Uterus (tissue), 4 donors: ENCODE measurements around the gene WDR59. TPM values are rescaled to one million over a fixed set of nuclear protein-coding genes. Genes with fewer than 3 reads are reported as not detected.

Experiments used
- DNase-seq, 2 donors: peaks; one replicate each; pipeline ENCODE4 v3.0.0-alpha.2; 2019 to 2020
- H3K27ac ChIP-seq, 2 donors: fragments of 200-600 bp; sonication (generic); 1 replicate in 1 of 2; 2 replicates in 1 of 2; pipeline ENCODE4 v1.5.1; 2016 to 2018
- H3K27me3 ChIP-seq, 2 donors: fragments of 200-600 bp; sonication (generic); one replicate each; pipeline ENCODE4 v1.5.1; 2018 to 2019; ENCODE audit warnings: control low read depth in 1 of 2
- H3K36me3 ChIP-seq, 2 donors: fragments of 200-600 bp; sonication (generic); one replicate each; pipeline ENCODE4 v1.5.1; 2019; ENCODE audit warnings: control low read depth in 1 of 2
- H3K4me1 ChIP-seq, 2 donors: fragments of 200-600 bp; sonication (generic); one replicate each; pipeline ENCODE4 v1.5.1; 2018 to 2019; ENCODE audit warnings: control low read depth in 1 of 2
- H3K4me3 ChIP-seq, 2 donors: fragments of 200-600 bp; sonication (generic); 1 replicate in 1 of 2; 2 replicates in 1 of 2; pipeline ENCODE4 v1.5.1; 2018 to 2019; ENCODE audit warnings: mild to moderate bottlenecking in 1 of 2
- H3K9me3 ChIP-seq, 2 donors: fragments of 200-600 bp; sonication (generic); one replicate each; pipeline ENCODE4 v1.5.1; 2019; ENCODE audit warnings: control low read depth in 1 of 2
- POLR2A ChIP-seq, 2 donors: fragments of 450-650 bp; IDR thresholded peaks; one replicate each; pipeline ENCODE4 v1.6.1; 2016; ENCODE audit warnings: antibody characterized with exemption in 2 of 2, mild to moderate bottlenecking in 1 of 2, moderate library complexity in 1 of 2
- intact Hi-C: fragments of 100-400 bp; cut with DNase I; formaldehyde crosslinking; loops from one replicate; pipeline ENCODE4 v1.15.1; 2023; ENCODE audit warnings: low total_unique reads
- total RNA-seq, 4 donors: library from RNA; depleted of rRNA in 3 of 4; stranded (reverse); fragments of >200 nt in 3 of 4; gene quantifications; one replicate each; pipeline versions ENCODE4 v1.1.0 to v1.2.4, GENCODE V29; 2014 to 2023
- TF ChIP-seq, protein P1 (sequence below), 4 experiments: fragments of 200-600 bp in 2 of 4; fragments of 450-650 bp in 2 of 4; sonication (generic) in 2 of 4; IDR thresholded peaks; one replicate each; pipeline ENCODE4 v1.5.1; 2016 to 2019; ENCODE audit warnings: antibody characterized with exemption in 4 of 4, mild to moderate bottlenecking in 2 of 4, moderate library complexity in 1 of 4
- donor health status: DM: yes; HTN: yes; CAD: no.

The WDR59 gene
- total RNA-seq, 4 donors from 2014 or later = 37.1 to 103 (median 65.0) TPM

- DNase-seq = no peak
- Histone ChIP-seq H3K27me3 (no peaks in the 10 kb centered on the region), H3K27ac (no peak overlapping the region), H3K4me1 (no peaks in the 10 kb centered on the region), H3K4me3 (no peak overlapping the region), H3K9me3 (no peaks in the 10 kb centered on the region), H3K36me3 (no peaks in the 10 kb centered on the region)
- TF ChIP-seq, protein P1, sequence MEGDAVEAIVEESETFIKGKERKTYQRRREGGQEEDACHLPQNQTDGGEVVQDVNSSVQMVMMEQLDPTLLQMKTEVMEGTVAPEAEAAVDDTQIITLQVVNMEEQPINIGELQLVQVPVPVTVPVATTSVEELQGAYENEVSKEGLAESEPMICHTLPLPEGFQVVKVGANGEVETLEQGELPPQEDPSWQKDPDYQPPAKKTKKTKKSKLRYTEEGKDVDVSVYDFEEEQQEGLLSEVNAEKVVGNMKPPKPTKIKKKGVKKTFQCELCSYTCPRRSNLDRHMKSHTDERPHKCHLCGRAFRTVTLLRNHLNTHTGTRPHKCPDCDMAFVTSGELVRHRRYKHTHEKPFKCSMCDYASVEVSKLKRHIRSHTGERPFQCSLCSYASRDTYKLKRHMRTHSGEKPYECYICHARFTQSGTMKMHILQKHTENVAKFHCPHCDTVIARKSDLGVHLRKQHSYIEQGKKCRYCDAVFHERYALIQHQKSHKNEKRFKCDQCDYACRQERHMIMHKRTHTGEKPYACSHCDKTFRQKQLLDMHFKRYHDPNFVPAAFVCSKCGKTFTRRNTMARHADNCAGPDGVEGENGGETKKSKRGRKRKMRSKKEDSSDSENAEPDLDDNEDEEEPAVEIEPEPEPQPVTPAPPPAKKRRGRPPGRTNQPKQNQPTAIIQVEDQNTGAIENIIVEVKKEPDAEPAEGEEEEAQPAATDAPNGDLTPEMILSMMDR (IDR thresholded peaks at IDR 0.05) = no peak
- no peak for TF ChIP-seq POLR2A (IDR thresholded peaks at IDR 0.05)
- intact Hi-C loops = no loop called here
Measured at GRCh38 chr16:74888232-74888862, 96.6 kb downstream of the WDR59 start.

DNA sequence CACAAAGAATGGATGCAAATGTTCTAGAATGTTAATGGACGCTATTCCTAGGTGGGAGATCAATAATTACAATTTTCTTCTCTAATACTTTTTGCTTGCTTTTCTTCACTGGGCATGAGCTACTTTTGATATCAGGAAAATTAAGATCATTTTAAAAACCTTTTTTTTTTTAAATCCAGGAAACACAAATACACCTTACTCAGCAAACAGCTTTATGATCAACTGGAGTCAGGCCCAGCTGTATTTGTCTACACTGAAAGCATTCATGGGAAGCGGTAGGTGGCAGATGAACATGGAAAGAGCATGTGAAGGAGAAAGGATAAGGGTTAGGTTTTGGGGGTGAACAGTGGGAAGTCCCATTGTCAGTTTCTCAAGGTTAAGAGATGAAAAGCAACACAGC lies 97.8 kb downstream of the WDR59 start:
- Histone ChIP-seq H3K9me3 (no peaks in the 10 kb centered on the region), H3K4me3 (no peak overlapping the region), H3K27me3 (no peaks in the 10 kb centered on the region), H3K4me1 (no peaks in the 10 kb centered on the region), H3K27ac (no peak overlapping the region), H3K36me3 (no peaks in the 10 kb centered on the region)
- intact Hi-C loops = no loop called here
- TF ChIP-seq, protein P1 (IDR thresholded peaks at IDR 0.05) = no peak
- no peak for TF ChIP-seq POLR2A (IDR thresholded peaks at IDR 0.05)
- DNase-seq = no peak

DNA sequence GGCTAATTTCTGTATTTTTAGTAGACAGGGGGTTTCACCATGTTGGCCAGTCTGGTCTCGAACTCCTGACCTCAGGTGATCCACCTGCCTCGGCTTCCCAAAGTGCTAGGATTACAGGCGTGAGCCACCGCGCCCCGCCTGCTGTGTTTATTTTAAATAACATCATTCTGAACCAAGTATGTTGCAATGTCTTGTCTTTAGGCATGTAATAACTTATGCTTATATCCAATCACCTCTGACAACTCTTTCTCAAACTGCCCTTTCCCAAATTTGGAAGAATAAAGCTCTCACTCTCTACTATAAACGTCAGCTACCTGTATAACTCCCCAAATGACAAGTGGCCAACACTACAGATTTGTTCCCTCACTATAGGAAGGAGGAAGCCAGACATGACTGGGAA lies 107.2 kb downstream of the WDR59 start:
- Histone ChIP-seq H3K4me1 (no peaks in the 10 kb centered on the region), H3K27ac (no peak overlapping the region), H3K4me3 (no peak overlapping the region), H3K36me3 (no peaks in the 10 kb centered on the region), H3K9me3 (no peaks in the 10 kb centered on the region), H3K27me3 (no peaks in the 10 kb centered on the region)
- no peak for DNase-seq
- intact Hi-C loops = no loop called here
- no peak for TF ChIP-seq POLR2A (IDR thresholded peaks at IDR 0.05)
- TF ChIP-seq, protein P1 (IDR thresholded peaks at IDR 0.05) = no peak

- intact Hi-C loops = no loop called here
- DNase-seq = no peak
- no peak overlapping the region for H3K4me3 ChIP-seq
- no peaks in the 10 kb centered on the region for H3K27me3 ChIP-seq
- no peaks in the 10 kb centered on the region for H3K36me3 ChIP-seq
- no peak overlapping the region for H3K27ac ChIP-seq
- no peaks in the 10 kb centered on the region for H3K4me1 ChIP-seq
- TF ChIP-seq POLR2A (IDR thresholded peaks at IDR 0.05) = no peak
- TF ChIP-seq, protein P1 (IDR thresholded peaks at IDR 0.05) = no peak
- H3K9me3 ChIP-seq = no peaks in the 10 kb centered on the region
Measured at GRCh38 chr16:74874912-74875546, 109.9 kb downstream of the WDR59 start.

DNA sequence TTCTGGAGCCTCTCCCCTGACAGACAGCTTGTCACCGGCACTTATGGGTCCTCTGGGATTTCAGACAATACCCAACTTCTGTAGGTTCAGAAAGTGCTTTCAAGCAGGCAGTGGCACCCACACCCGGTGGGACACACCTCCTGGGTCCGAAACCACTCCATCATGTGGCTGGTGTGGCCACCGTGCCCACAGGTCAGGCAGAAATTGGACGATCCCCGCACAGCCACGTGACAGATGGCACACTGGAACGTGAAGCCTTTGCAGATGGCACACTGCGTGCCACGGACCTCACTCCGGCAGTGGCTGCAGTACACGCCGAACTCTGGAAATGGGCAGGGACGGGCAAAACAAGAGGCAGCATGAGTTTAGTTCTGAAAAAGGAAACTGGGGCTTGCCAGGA lies 110.8 kb downstream of the WDR59 start:
- no peak overlapping the region for H3K4me3 ChIP-seq
- no peak for TF ChIP-seq POLR2A (IDR thresholded peaks at IDR 0.05)
- TF ChIP-seq, protein P1 (IDR thresholded peaks at IDR 0.05) = no peak
- DNase-seq = no peak
- H3K9me3 ChIP-seq = no peaks in the 10 kb centered on the region
- no peak overlapping the region for H3K27ac ChIP-seq
- intact Hi-C loops = no loop called here
- no peaks in the 10 kb centered on the region for H3K27me3 ChIP-seq
- H3K36me3 ChIP-seq = no peaks in the 10 kb centered on the region
- H3K4me1 ChIP-seq = no peaks in the 10 kb centered on the region
